A549 (cell line): ENCODE measurements around the gene MAOB. TPM values are rescaled to one million over a fixed set of nuclear protein-coding genes. Genes with fewer than 3 reads are reported as not detected.
"Not testable (repeated sequence)": the region's sequence is repeated elsewhere in the genome, so short reads cannot be mapped to it uniquely, and the experiment has no call there.

ENCODE experiments used
- ATAC-seq, 2 experiments: fragments of 200-7000 bp in 1 of 2; fragments of >200 bp in 1 of 2; cut with Nextera tagmentation in 1 of 2; cut with Tn5 transposase in 1 of 2; 3 replicates each; pipeline versions ENCODE4 v1.8.0 to v1.9.1; 2018 to 2020; ENCODE audit warnings: mild to moderate bottlenecking in 1 of 2, moderate library complexity in 1 of 2
- CTCF ChIA-PET: fragments of 300-600 bp; sonication (Branson Sonifier 250); formaldehyde crosslinking; extraction: SDS; loops from one replicate; lab custom pipeline; 2021; ENCODE audit warnings: antibody characterized with exemption, inconsistent platforms; lab: Yijun Ruan, JAX
- POLR2A ChIA-PET: fragments of 350-600 bp; formaldehyde crosslinking; extraction: SDS; loops from one replicate; lab custom pipeline; 2021; ENCODE audit warnings: antibody characterized with exemption, inconsistent platforms; lab: Yijun Ruan, JAX
- DNase-seq, 2 experiments: peaks; one replicate each; pipeline versions ENCODE4 v3.0.0 to v3.0.0-alpha.2; 2011 to 2016; ENCODE audit warnings: low read depth in 1 of 2, low spot score in 1 of 2
- FAIRE-seq: peaks from 2 replicates; lab custom pipeline; 2011; peaks lifted over from hg19 to GRCh38; lab: Jason Lieb, UNC
- H3K27ac ChIP-seq, 2 experiments: fragments of >200 bp; sonication (Bioruptor Twin); formaldehyde crosslinking; 3 replicates each; pipeline ENCODE4 v1.5.1; 2016 to 2017
- H3K4me1 ChIP-seq: fragments of >200 bp; sonication (Bioruptor Twin); formaldehyde crosslinking; 3 replicates; pipeline ENCODE4 v1.6.1; 2016
- H3K4me2 ChIP-seq: fragments of >200 bp; sonication (Bioruptor Twin); formaldehyde crosslinking; 3 replicates; pipeline ENCODE4 v1.6.1; 2016
- H3K4me3 ChIP-seq: fragments of >200 bp; sonication (Bioruptor Twin); formaldehyde crosslinking; 3 replicates; pipeline ENCODE4 v1.5.1; 2016
- H3K9me3 ChIP-seq: fragments of >200 bp; sonication (Bioruptor Twin); formaldehyde crosslinking; 3 replicates; pipeline ENCODE4 v1.6.1; 2016
- BHLHE40 ChIP-seq: IDR thresholded peaks from 2 replicates; pipeline ENCODE4 v1.6.1; 2012; ENCODE audit warnings: low read depth, low read length, inconsistent platforms
- CBX2 ChIP-seq: fragments of 200-600 bp; sonication (generic); IDR thresholded peaks from 2 replicates; pipeline ENCODE4 v1.6.1; 2016; ENCODE audit warnings: low read depth, mild to moderate bottlenecking, borderline replicate concordance
- CBX8 ChIP-seq: fragments of 200-600 bp; sonication (generic); IDR thresholded peaks from 2 replicates; pipeline ENCODE4 v1.6.1; 2016
- CEBPB ChIP-seq, 2 experiments: fragments of >200 bp in 1 of 2; sonication (Bioruptor Twin) in 1 of 2; formaldehyde crosslinking in 1 of 2; IDR thresholded peaks; 2 replicates each; pipeline ENCODE4 v1.6.1; 2012 to 2016
- CHD4 ChIP-seq: fragments of 200-600 bp; sonication (generic); IDR thresholded peaks from 2 replicates; pipeline ENCODE4 v1.6.1; 2016; ENCODE audit warnings: antibody characterized with exemption, mild to moderate bottlenecking, borderline replicate concordance
- EHMT2 ChIP-seq: fragments of 200-600 bp; sonication (generic); IDR thresholded peaks from 2 replicates; pipeline ENCODE4 v1.6.1; 2016; ENCODE audit warnings: antibody characterized with exemption, low read depth, mild to moderate bottlenecking, moderate library complexity
- EP300 ChIP-seq, 2 experiments: fragments of >200 bp; sonication (Bioruptor Twin); formaldehyde crosslinking; IDR thresholded peaks; 2 replicates in 1 of 2; 3 replicates in 1 of 2; pipeline ENCODE4 v1.6.1; 2016 to 2017
- ESRRA ChIP-seq: fragments of 150-350 bp; IDR thresholded peaks from 2 replicates; pipeline ENCODE4 v1.6.1; 2014; ENCODE audit warnings: mild to moderate bottlenecking, low read length, borderline replicate concordance
- FOSB ChIP-seq: fragments of 250-450 bp; sonication (Bioruptor Pico); IDR thresholded peaks from 2 replicates; pipeline ENCODE4 v1.5.0; 2020; ENCODE audit warnings: mild to moderate bottlenecking, moderate library complexity
- HOXB13 ChIP-seq: fragments of 250-450 bp; sonication (Bioruptor Pico); IDR thresholded peaks from 2 replicates; pipeline ENCODE4 v1.5.0; 2020; ENCODE audit warnings: low read depth, mild to moderate bottlenecking, moderate library complexity
- HOXB5 ChIP-seq: fragments of 250-450 bp; sonication (Bioruptor Pico); IDR thresholded peaks from 2 replicates; pipeline ENCODE4 v1.5.0; 2020; ENCODE audit warnings: mild to moderate bottlenecking, moderate library complexity
- JUNB ChIP-seq: fragments of >200 bp; sonication (Bioruptor Twin); formaldehyde crosslinking; IDR thresholded peaks from 2 replicates; pipeline ENCODE4 v1.6.1; 2016
- MAFK ChIP-seq: fragments of 450-650 bp; IDR thresholded peaks from 2 replicates; pipeline ENCODE4 v1.6.1; 2014; ENCODE audit not compliant: partially characterized antibody
- PHF8 ChIP-seq: fragments of 200-600 bp; sonication (generic); IDR thresholded peaks from 2 replicates; pipeline ENCODE4 v1.6.1; 2016; ENCODE audit warnings: low read depth, mild to moderate bottlenecking, antibody characterized with exemption, moderate library complexity, borderline replicate concordance
- RCOR1 ChIP-seq: fragments of 150-350 bp; IDR thresholded peaks from 2 replicates; pipeline ENCODE4 v1.6.1; 2014; ENCODE audit warnings: antibody characterized with exemption, low read length, low read depth
- RFX5 ChIP-seq: fragments of 450-650 bp; IDR thresholded peaks from 2 replicates; pipeline ENCODE4 v1.7.1; 2014; ENCODE audit warnings: antibody characterized with exemption, mild to moderate bottlenecking, moderate library complexity
- RNF2 ChIP-seq: fragments of 200-600 bp; sonication (generic); IDR thresholded peaks from 2 replicates; pipeline ENCODE4 v1.6.1; 2016; ENCODE audit warnings: low read depth, mild to moderate bottlenecking, antibody characterized with exemption, moderate library complexity, borderline replicate concordance
- SMC3 ChIP-seq: fragments of >200 bp; sonication (Bioruptor Twin); formaldehyde crosslinking; IDR thresholded peaks from 3 replicates; pipeline ENCODE4 v1.6.1; 2018; ENCODE audit warnings: inconsistent platforms
- ZSCAN20 ChIP-seq: fragments of 250-450 bp; sonication (Bioruptor Pico); IDR thresholded peaks from 2 replicates; pipeline ENCODE4 v1.8.0; 2022; ENCODE audit warnings: mild to moderate bottlenecking, moderate library complexity
- WGBS: methylation state at CpG from one replicate; pipeline ENCODE4 v1.1.6; 2017; ENCODE audit errors: missing lambda C conversion rate; 5-methylcytosine and 5-hydroxymethylcytosine counted together
- polyA plus RNA-seq, 4 experiments: library from polyadenylated mRNA; depleted of rRNA in 3 of 4; stranded (reverse); fragments of >200 nt; fragmentation: RNase III in 1 of 4; extraction: RNeasy Plus Mini Kit Qiagen cat#74134 plus additional on column Dnase treatment in 1 of 4; gene quantifications; 2 replicates in 3 of 4; 3 replicates in 1 of 4; pipeline ENCODE4 v1.2.3, GENCODE V29; 2011 to 2017
- TF ChIP-seq, protein P1 (sequence below): fragments of 200-600 bp; sonication (generic); IDR thresholded peaks from 2 replicates; pipeline ENCODE4 v1.6.1; 2016; ENCODE audit warnings: antibody characterized with exemption, mild to moderate bottlenecking, moderate library complexity
- TF ChIP-seq, protein P2 (sequence below): IDR thresholded peaks from 2 replicates; pipeline ENCODE4 v1.6.1; 2012
- TF ChIP-seq, protein P3 (sequence below): fragments of 250-450 bp; sonication (Bioruptor Pico); IDR thresholded peaks from 2 replicates; pipeline ENCODE4 v1.5.0; 2021; ENCODE audit warnings: mild to moderate bottlenecking, moderate library complexity, borderline replicate concordance
- TF ChIP-seq, protein P4 (sequence below): fragments of >200 bp; sonication (Bioruptor Twin); formaldehyde crosslinking; IDR thresholded peaks from 2 replicates; pipeline ENCODE4 v1.6.1; 2016
- TF ChIP-seq, protein P5 (sequence below): fragments of 150-350 bp; IDR thresholded peaks from 2 replicates; pipeline ENCODE4 v1.6.1; 2014; ENCODE audit warnings: low read depth, mild to moderate bottlenecking, low read length

MAOB gene
- polyA plus RNA-seq, 2 of the 4 experiments (the other 2 are of a cell fraction): 0.05 to 0.35 TPM

DNA sequence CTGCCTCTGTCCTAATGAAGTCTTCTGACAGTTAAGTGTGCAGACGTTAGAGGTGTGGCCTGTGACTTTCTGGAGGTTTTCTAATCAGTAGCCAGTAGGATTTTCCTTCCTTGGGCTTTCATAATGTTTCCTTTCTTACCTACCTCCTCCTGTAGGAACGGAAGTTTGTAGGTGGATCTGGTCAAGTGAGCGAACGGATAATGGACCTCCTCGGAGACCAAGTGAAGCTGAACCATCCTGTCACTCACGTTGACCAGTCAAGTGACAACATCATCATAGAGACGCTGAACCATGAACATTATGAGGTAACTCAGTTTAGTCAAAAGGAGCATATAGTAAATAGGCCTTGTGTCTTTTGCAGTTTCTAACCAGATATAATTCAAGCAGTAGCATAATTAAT, 151.2 kb downstream of the MAOB start (continued):
- TF ChIP-seq CHD4 (no peak), CBX2 (no peak), JUNB (no peak), ESRRA (no peak)

DNA sequence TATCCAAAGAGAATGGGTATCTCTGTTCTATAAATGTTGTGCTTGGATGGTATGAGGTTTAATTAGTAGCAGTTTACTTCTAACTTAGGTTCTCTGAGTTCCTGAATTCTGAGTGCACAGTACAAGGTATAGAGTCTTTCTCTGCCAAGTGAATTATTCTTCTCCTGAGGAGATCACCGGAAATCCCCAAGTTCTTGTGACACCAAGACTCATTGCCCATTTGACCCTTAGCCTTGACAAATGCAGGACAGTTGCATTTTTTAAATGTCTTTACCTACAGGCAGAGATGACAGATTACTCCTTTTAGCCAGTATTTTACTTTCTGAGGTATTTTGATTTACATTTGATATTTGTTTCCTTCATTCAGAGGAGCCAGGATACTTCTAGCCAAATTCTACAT, 153.3 kb downstream of the MAOB start:
- ChIA-PET CTCF (no interaction called here), POLR2A (no interaction called here)
- no peak for ATAC-seq
- FAIRE-seq: no peak
- no peak overlapping the region for H3K27ac ChIP-seq
- H3K4me2 ChIP-seq: no peak overlapping the region
- TF ChIP-seq EP300 (IDR thresholded peaks at IDR 0.05): no peak
- TF ChIP-seq BHLHE40: no peak
- no peak for TF ChIP-seq CEBPB (IDR thresholded peaks at IDR 0.05)
- TF ChIP-seq, protein P1, sequence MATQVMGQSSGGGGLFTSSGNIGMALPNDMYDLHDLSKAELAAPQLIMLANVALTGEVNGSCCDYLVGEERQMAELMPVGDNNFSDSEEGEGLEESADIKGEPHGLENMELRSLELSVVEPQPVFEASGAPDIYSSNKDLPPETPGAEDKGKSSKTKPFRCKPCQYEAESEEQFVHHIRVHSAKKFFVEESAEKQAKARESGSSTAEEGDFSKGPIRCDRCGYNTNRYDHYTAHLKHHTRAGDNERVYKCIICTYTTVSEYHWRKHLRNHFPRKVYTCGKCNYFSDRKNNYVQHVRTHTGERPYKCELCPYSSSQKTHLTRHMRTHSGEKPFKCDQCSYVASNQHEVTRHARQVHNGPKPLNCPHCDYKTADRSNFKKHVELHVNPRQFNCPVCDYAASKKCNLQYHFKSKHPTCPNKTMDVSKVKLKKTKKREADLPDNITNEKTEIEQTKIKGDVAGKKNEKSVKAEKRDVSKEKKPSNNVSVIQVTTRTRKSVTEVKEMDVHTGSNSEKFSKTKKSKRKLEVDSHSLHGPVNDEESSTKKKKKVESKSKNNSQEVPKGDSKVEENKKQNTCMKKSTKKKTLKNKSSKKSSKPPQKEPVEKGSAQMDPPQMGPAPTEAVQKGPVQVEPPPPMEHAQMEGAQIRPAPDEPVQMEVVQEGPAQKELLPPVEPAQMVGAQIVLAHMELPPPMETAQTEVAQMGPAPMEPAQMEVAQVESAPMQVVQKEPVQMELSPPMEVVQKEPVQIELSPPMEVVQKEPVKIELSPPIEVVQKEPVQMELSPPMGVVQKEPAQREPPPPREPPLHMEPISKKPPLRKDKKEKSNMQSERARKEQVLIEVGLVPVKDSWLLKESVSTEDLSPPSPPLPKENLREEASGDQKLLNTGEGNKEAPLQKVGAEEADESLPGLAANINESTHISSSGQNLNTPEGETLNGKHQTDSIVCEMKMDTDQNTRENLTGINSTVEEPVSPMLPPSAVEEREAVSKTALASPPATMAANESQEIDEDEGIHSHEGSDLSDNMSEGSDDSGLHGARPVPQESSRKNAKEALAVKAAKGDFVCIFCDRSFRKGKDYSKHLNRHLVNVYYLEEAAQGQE: no peak
- no peak for TF ChIP-seq JUNB
- no peak for TF ChIP-seq EHMT2
- TF ChIP-seq, protein P2, sequence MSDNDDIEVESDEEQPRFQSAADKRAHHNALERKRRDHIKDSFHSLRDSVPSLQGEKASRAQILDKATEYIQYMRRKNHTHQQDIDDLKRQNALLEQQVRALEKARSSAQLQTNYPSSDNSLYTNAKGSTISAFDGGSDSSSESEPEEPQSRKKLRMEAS: no peak
- no peak for TF ChIP-seq SMC3
- no peak for TF ChIP-seq CBX8
- no peak for TF ChIP-seq PHF8
- no peak for TF ChIP-seq MAFK
- TF ChIP-seq RCOR1: no peak
- TF ChIP-seq RFX5: no peak
- no peak for TF ChIP-seq ESRRA
- TF ChIP-seq CBX2: no peak
- TF ChIP-seq ZSCAN20 (CRISPR knock-in tag): no peak
- no peak for TF ChIP-seq HOXB13
- no peaks in the 10 kb centered on the region for H3K4me1 ChIP-seq
- H3K4me3 ChIP-seq: no peak overlapping the region
- DNase-seq: no peak
- WGBS: 47% methylated on average over 1 of the region's 1 CpG
- H3K9me3 ChIP-seq: no peaks in the 10 kb centered on the region

DNA sequence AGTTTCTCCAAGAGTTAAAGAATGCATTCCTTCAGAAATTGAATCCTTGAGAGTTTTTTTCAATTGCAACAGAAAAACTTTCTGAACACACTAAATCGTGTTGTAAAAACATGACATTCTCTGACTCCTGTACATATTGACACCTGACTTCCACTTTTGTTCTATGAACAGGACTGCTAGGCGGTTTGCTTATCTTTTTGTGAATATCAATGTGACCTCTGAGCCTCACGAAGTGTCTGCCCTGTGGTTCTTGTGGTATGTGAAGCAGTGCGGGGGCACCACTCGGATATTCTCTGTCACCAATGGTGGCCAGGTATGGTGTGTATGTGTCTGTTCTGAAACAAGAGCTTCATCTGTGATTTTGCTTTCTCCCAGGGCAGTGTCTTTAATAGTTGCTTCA, 154.2 kb downstream of the MAOB start:
- ChIA-PET CTCF (no interaction called here), POLR2A (no interaction called here)
- WGBS: 68% methylated on average over 5 of the region's 5 CpGs

DNA sequence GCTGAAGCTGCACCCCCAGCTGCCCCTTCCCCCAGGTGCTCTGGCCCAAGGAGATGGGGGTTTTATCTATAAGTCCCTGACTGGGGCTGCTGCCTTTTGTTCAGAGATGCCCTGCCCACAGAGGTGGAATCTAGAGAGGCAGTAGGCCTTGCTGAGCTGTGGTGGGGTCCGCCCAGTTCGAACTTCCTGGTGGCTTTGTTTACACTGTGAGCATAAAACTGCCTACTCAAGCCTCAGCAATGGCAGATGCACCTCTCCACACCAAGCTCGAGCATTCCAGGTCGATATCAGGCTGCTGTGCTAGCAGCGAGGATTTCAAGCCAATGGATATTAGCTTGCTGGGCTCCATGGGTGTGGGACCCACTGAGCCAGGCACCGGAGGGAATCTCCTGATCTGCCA, 155.0 kb downstream of the MAOB start:
- ATAC-seq, H3K4me3 ChIP-seq, H3K4me2 ChIP-seq, DNase-seq, H3K27ac ChIP-seq, FAIRE-seq, H3K4me1 ChIP-seq, H3K9me3 ChIP-seq, POLR2A ChIA-PET: not testable (repeated sequence)
- WGBS: 65% methylated on average over 3 of the region's 6 CpGs
- CTCF ChIA-PET: interaction anchor here (0.7 kb wide), 1 partner anchor 23 kb away, joined by 3 read pairs; no protein-coding TSS in a partner anchor

More for the DNA sequence above, 154.2 kb downstream of the MAOB start:
- Histone ChIP-seq H3K27ac (no peak overlapping the region), H3K4me1 (no peaks in the 10 kb centered on the region), H3K4me2 (no peak overlapping the region), H3K4me3 (no peak overlapping the region), H3K9me3 (no peaks in the 10 kb centered on the region)
- FAIRE-seq (no peak), DNase-seq (no peak), ATAC-seq (no peak)
- TF ChIP-seq CHD4 (no peak), RCOR1 (no peak), HOXB5 (CRISPR knock-in tag) (no peak), RFX5 (no peak), RNF2 (no peak), FOSB (CRISPR knock-in tag) (no peak)
- TF ChIP-seq, protein P3, sequence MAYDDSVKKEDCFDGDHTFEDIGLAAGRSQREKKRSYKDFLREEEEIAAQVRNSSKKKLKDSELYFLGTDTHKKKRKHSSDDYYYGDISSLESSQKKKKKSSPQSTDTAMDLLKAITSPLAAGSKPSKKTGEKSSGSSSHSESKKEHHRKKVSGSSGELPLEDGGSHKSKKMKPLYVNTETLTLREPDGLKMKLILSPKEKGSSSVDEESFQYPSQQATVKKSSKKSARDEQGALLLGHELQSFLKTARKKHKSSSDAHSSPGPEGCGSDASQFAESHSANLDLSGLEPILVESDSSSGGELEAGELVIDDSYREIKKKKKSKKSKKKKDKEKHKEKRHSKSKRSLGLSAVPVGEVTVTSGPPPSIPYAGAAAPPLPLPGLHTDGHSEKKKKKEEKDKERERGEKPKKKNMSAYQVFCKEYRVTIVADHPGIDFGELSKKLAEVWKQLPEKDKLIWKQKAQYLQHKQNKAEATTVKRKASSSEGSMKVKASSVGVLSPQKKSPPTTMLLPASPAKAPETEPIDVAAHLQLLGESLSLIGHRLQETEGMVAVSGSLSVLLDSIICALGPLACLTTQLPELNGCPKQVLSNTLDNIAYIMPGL (CRISPR knock-in tag): no peak
- TF ChIP-seq, protein P4, sequence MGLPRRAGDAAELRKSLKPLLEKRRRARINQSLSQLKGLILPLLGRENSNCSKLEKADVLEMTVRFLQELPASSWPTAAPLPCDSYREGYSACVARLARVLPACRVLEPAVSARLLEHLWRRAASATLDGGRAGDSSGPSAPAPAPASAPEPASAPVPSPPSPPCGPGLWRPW: no peak
- TF ChIP-seq, protein P5, sequence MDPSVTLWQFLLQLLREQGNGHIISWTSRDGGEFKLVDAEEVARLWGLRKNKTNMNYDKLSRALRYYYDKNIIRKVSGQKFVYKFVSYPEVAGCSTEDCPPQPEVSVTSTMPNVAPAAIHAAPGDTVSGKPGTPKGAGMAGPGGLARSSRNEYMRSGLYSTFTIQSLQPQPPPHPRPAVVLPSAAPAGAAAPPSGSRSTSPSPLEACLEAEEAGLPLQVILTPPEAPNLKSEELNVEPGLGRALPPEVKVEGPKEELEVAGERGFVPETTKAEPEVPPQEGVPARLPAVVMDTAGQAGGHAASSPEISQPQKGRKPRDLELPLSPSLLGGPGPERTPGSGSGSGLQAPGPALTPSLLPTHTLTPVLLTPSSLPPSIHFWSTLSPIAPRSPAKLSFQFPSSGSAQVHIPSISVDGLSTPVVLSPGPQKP: no peak
